Smooth muscle cell (in vitro differentiated cells): ENCODE measurements around the gene CTCF. TPM values are rescaled to one million over a fixed set of nuclear protein-coding genes. Genes with fewer than 3 reads are reported as not detected.

ENCODE experiments used
- DNase-seq: peaks from one replicate; lab custom pipeline; 2025; ENCODE audit not compliant: unreplicated experiment; lab: John Stamatoyannopoulos, UW
- H2AFZ ChIP-seq: fragments of 200-600 bp; sonication (generic); 2 replicates; pipeline ENCODE4 v1.6.0; 2016; ENCODE audit warnings: antibody characterized with exemption, low read depth, mild to moderate bottlenecking
- H3F3A ChIP-seq: fragments of 200-600 bp; sonication (generic); 2 replicates; pipeline ENCODE4 v1.6.0; 2017; ENCODE audit warnings: antibody characterized with exemption, low read depth
- H3K27ac ChIP-seq: fragments of 200-600 bp; sonication (generic); 2 replicates; pipeline ENCODE4 v1.5.1; 2016; ENCODE audit warnings: low read depth, mild to moderate bottlenecking
- H3K27me3 ChIP-seq: fragments of 200-600 bp; sonication (generic); 2 replicates; pipeline ENCODE4 v1.6.1; 2016; ENCODE audit warnings: low read depth, mild to moderate bottlenecking
- H3K36me3 ChIP-seq: fragments of 200-600 bp; sonication (generic); 2 replicates; pipeline ENCODE4 v1.5.1; 2016; ENCODE audit warnings: low read depth
- H3K4me1 ChIP-seq: fragments of 200-600 bp; sonication (generic); 2 replicates; pipeline ENCODE4 v1.5.1; 2016; ENCODE audit warnings: low read depth
- H3K4me2 ChIP-seq: fragments of 200-600 bp; sonication (generic); 2 replicates; pipeline ENCODE4 v1.6.0; 2016; ENCODE audit warnings: mild to moderate bottlenecking
- H3K4me3 ChIP-seq: fragments of 200-600 bp; sonication (generic); 2 replicates; pipeline ENCODE4 v1.5.1; 2016; ENCODE audit warnings: mild to moderate bottlenecking
- H3K79me2 ChIP-seq: fragments of 200-600 bp; sonication (generic); 2 replicates; pipeline ENCODE4 v1.6.0; 2016; ENCODE audit warnings: low read depth, mild to moderate bottlenecking
- H3K9ac ChIP-seq: fragments of 200-600 bp; sonication (generic); 2 replicates; pipeline ENCODE4 v1.6.0; 2016; ENCODE audit warnings: low read depth
- H3K9me3 ChIP-seq: fragments of 200-600 bp; sonication (generic); replicated peaks from 2 replicates; pipeline ENCODE4 v1.5.1; 2016; ENCODE audit warnings: low read depth
- H4K20me1 ChIP-seq: fragments of 200-600 bp; sonication (generic); 2 replicates; pipeline ENCODE4 v1.6.0; 2016; ENCODE audit warnings: low read depth
- WGBS: methylation state at CpG from one replicate; pipeline ENCODE4 v1.1.7; 2016; ENCODE audit warnings: low lambda C conversion rate; 5-methylcytosine and 5-hydroxymethylcytosine counted together
- polyA plus RNA-seq: library from polyadenylated mRNA; unstranded; fragments of >200 nt; fragmentation: Nextera tagmentation; extraction: Ambion mirVana; gene quantifications from 2 replicates; pipeline ENCODE4 v1.2.1, GENCODE V29; 2016
- total RNA-seq: library from RNA; depleted of rRNA; stranded (reverse); fragments of >200 nt; gene quantifications from 2 replicates; pipeline ENCODE4 v1.2.3, GENCODE V29; 2014
- TF ChIP-seq, protein P1 (sequence below): fragments of 200-600 bp; sonication (generic); IDR thresholded peaks from 2 replicates; pipeline ENCODE4 v1.5.1; 2017; ENCODE audit warnings: borderline replicate concordance, mild to moderate bottlenecking, antibody characterized with exemption; ENCODE audit not compliant: insufficient read depth, poor library complexity, severe bottlenecking

Gene CTCF
- total and polyA plus RNA-seq, 2 experiments from 2014 or later = 28.4 to 32.4 TPM

DNA sequence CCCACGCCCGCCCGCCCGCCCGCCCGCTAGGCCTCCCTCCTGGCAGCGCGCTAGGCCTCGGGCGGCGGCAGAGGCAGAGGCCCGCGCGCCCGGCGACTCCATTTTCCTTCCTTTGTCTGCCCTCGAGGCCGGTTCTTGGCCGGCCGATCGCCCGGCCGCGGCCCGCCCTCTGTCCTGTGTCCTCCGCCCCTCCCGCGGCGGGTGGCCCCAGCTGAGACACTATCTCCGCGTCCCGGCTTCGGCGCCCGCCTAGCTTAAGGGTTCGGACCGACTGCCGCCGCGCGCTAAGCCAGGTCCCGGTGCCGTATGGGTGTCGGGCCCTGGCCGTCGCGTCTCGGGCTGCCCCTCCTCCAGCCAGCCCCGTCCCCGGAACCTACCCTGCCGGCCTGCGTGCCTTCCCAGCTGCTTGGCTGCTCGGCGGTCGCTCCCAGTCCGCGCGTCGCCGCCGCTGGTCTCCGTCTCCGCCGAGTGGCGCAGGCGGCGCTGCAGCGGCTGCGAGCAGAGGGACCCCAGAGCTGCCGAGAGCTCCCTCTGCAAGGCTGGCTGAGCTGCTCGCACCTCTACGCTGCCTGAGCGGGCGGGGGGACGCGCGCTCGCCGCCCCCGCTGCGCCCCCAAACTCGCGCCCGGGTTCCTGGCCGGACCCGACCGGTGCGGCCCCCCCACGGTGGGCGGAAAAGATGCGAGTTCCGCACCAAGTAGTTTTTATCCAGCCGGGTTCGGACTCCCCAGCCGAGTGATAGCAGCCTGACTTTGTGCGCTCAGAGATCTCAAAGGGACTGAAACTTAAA, 787 bp downstream of the CTCF start:
- Histone ChIP-seq H3F3A (peaks cover 10% of the 10 kb centered on the region), H2AFZ (peak overlapping the region; percentile 96), H3K36me3 (no peaks in the 10 kb centered on the region), H3K79me2 (peaks cover 64% of the 10 kb centered on the region), H3K4me2 (peak overlapping the region; percentile 90), H3K9me3 (no peaks in the 10 kb centered on the region), H3K9ac (peak overlapping the region; percentile 99), H3K4me3 (peak overlapping the region; percentile 96), H3K27me3 (no peaks in the 10 kb centered on the region), H3K27ac (peak overlapping the region; percentile 99), H3K4me1 (peaks cover 14% of the 10 kb centered on the region), H4K20me1 (peaks cover 47% of the 10 kb centered on the region)
- WGBS = under 1% methylated on average over 74 of the region's 96 CpGs
- TF ChIP-seq, protein P1, sequence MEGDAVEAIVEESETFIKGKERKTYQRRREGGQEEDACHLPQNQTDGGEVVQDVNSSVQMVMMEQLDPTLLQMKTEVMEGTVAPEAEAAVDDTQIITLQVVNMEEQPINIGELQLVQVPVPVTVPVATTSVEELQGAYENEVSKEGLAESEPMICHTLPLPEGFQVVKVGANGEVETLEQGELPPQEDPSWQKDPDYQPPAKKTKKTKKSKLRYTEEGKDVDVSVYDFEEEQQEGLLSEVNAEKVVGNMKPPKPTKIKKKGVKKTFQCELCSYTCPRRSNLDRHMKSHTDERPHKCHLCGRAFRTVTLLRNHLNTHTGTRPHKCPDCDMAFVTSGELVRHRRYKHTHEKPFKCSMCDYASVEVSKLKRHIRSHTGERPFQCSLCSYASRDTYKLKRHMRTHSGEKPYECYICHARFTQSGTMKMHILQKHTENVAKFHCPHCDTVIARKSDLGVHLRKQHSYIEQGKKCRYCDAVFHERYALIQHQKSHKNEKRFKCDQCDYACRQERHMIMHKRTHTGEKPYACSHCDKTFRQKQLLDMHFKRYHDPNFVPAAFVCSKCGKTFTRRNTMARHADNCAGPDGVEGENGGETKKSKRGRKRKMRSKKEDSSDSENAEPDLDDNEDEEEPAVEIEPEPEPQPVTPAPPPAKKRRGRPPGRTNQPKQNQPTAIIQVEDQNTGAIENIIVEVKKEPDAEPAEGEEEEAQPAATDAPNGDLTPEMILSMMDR = peak; percentile 17
- peak; percentile 69 for DNase-seq

DNA sequence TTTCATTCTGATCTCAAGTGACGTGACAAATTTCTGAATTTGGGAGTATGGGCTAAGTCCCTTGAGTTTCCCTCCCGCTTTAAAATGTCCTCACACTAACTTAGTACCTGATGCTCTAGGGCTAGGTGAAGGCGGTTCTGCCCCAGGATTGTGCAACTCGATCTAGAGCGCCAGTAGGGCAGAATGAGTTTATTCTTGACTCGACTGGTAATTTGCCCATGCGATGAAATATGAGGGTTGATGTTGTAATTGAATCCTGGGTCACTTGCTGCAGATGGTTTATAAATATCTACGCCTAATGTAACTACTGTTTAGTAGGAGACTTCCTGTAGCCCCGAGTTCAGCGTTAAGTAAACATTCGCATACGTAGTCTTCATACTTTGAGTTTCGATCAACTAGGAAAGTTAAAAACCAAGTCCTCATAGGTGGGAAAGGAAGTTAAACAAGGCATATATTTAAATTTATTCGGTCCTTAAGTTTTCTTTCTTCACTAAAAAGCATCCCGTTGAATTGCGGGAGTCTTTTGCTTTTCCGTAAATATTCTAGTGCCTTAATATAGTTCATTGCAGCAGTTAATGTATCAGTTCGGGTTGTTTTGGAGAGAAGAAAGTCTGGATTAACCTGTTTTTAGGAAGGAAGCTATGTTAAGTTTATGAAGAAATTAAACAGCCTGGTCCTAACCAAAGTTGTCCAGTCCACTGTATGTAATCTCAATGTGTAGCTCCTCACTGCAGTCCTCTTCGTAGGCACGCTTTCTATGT, 1.6 kb downstream of the CTCF start:
- TF ChIP-seq, protein P1 = no peak
- no peaks in the 10 kb centered on the region for H3K36me3 ChIP-seq
- WGBS = 9% methylated on average over 20 of the region's 20 CpGs
- H3K4me3 ChIP-seq = peak overlapping the region; percentile 96
- H3K27me3 ChIP-seq = no peaks in the 10 kb centered on the region
- H3K79me2 ChIP-seq = peaks cover 71% of the 10 kb centered on the region
- peaks cover 54% of the 10 kb centered on the region for H4K20me1 ChIP-seq
- peaks cover 14% of the 10 kb centered on the region for H3K4me1 ChIP-seq
- no peak for DNase-seq
- H3K27ac ChIP-seq = peak overlapping the region; percentile 99
- no peaks in the 10 kb centered on the region for H3K9me3 ChIP-seq
- peaks cover 10% of the 10 kb centered on the region for H3F3A ChIP-seq
- peak overlapping the region; percentile 99 for H3K9ac ChIP-seq
- H2AFZ ChIP-seq = peak overlapping the region; percentile 40
- H3K4me2 ChIP-seq = peak overlapping the region; percentile 90

DNA sequence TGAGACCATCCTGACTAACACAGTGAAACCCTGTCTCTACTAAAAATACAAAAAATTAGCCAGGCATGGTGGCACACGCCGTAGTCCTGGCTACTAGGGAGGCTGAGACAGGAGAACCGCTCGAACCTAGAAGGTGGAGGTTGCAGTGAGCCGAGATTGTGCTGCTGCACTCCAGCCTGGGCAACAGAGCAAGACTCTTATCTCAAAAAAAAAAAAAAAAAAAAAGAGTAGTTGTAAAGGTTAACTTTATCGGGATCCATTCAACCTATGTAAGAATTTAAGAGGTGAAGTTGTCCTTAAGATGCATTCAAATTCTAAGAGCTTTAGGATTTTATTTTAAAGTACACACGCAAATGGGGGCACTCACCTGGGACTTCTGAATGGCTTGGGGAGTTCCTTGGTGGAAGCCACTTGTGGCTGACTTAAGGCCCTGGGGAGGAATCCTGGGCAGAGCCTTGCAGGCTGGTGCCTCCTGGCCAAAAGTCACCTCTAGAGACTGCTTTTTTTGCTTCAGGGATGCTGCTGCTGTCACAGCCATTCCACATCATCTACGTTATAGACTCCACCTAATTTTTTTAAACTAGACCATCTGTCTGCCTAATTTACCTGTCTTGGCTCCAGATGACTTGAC, 3.3 kb downstream of the CTCF start:
- 96% methylated on average over 8 of the region's 8 CpGs for WGBS
- no peaks in the 10 kb centered on the region for H3K36me3 ChIP-seq
- H3K4me1 ChIP-seq = peaks cover 14% of the 10 kb centered on the region
- DNase-seq = no peak
- TF ChIP-seq, protein P1 = no peak
- no peaks in the 10 kb centered on the region for H3K27me3 ChIP-seq
- H3K4me3 ChIP-seq = no peak overlapping the region
- H4K20me1 ChIP-seq = peaks cover 71% of the 10 kb centered on the region
- peaks cover 10% of the 10 kb centered on the region for H3F3A ChIP-seq
- H3K9ac ChIP-seq = no peak overlapping the region
- no peaks in the 10 kb centered on the region for H3K9me3 ChIP-seq
- H3K79me2 ChIP-seq = peaks cover 73% of the 10 kb centered on the region
- H3K27ac ChIP-seq = no peak overlapping the region
- no peak overlapping the region for H3K4me2 ChIP-seq
- no peak overlapping the region for H2AFZ ChIP-seq
